Measurements from ENCODE around the gene CHST11.

The CHST11 gene

DNA sequence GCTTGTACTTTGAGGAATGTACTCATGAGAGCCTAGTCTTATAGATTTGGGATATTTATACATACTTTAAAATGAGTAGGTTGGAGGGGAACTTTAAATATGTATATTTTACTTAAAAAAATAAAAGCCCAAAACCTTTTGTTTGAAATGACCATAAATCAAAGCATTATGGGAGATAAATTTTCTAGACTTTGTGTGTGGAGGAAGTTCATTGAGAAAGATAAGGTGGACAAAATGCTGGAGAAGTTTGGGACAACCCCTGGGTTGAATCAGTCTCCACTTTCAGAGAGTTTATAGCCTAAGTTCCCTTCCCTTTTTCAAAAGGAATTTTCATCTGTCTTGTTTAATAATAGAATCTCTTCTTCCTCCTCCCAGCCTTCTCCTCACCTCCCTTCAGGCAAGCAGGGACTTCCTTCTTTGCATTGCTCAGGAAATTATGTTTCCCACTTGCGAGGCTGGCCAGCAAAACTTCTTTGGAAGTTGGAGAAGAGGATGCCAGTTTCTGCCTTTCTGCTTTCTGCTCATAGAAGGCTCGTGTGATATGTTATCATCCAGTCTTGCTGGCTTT, 54.2 kb downstream of the CHST11 start:
- peak overlapping the region; percentile 57 for H3K27ac ChIP-seq
- no peak overlapping the region for H3K9ac ChIP-seq (ENCODE audit: insufficient read length)
- TF ChIP-seq EZH2 (IDR thresholded peaks at IDR 0.05) = no peak
- no peak for TF ChIP-seq POLR2AphosphoS5 (IDR thresholded peaks at IDR 0.05; ENCODE audit: borderline replicate concordance, low read depth, low read length)
- no peak for TF ChIP-seq FOXP2 (optimal IDR thresholded peaks at IDR 0.05; ENCODE audit: control extremely low read depth, extremely low read length, insufficient read depth)
- no peaks in the 10 kb centered on the region for H3K9me3 ChIP-seq (ENCODE audit: low read depth, low read length)
- H3K4me3 ChIP-seq = no peak overlapping the region
- H3K36me3 ChIP-seq (ENCODE audit: insufficient read depth, low read length) = no peaks in the 10 kb centered on the region
- no peak for DNase-seq (ENCODE audit: low read depth, low spot score)

DNA sequence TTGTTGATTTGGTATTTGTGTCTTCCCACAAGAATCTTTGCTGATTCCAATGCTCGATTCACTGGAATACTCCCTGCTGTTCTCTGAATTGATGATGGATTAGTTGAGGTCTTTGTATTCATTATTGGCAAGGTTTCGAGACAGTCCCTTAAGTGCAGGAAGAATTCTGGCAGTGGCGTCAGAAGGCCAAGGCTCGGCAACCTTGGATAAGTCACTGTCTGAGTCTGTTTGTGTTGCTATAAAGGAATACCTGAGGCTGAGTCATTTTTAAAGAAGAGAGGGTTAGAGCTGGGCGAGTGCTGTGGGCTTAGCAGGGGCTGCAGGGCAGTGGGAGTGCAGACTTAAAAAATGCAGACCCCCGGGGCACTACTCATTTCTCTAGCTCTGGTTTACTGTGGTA, 56.9 kb downstream of the CHST11 start:
- no peak for DNase-seq (ENCODE audit: low read depth, low spot score)
- Histone ChIP-seq H3K27ac (no peak overlapping the region), H3K9ac (ENCODE audit: insufficient read length) (no peak overlapping the region), H3K36me3 (ENCODE audit: insufficient read depth, low read length) (no peaks in the 10 kb centered on the region), H3K9me3 (ENCODE audit: low read depth, low read length) (no peaks in the 10 kb centered on the region), H3K4me3 (no peak overlapping the region)
- TF ChIP-seq FOXP2 (optimal IDR thresholded peaks at IDR 0.05; ENCODE audit: control extremely low read depth, extremely low read length, insufficient read depth) (no peak), EZH2 (IDR thresholded peaks at IDR 0.05) (no peak), POLR2AphosphoS5 (IDR thresholded peaks at IDR 0.05; ENCODE audit: borderline replicate concordance, low read depth, low read length) (no peak)

DNA sequence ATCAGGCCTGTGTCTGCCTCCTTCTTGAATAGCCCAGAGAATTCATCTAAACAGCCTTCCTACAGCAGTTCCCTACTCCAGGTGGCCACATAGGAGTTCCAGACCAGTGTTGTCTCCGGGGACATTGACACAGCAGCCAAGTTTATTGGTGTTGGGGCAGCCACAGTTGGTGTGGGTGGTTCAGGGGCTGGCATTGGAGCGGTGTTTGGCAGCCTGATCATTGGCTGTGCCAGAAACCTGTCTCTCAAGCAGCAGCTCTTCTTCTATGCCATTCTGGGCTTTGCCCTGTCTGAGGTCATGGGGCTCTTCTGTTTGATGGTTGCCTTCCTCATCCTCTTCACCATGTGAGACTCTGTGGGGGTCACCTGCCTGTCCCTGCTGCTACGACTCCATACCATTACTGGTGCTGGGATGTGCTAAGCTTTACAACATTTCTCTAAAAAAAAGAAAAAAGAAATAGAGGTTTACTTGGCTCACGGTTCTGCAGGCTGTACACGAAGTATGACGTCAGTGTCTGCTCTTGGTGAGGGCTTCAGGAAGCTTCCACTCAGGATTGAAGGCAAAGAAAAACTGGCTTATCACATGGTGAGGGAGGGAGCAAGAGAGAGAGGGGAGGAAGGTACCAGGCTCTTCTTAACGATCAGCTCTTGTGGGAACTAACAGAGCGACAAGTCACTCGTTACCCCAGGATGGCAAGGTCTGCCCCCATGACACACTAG, 57.5 kb downstream of the CHST11 start:
- Histone ChIP-seq H3K9me3 (ENCODE audit: low read depth, low read length) (no peaks in the 10 kb centered on the region), H3K9ac (ENCODE audit: insufficient read length) (no peak overlapping the region), H3K27ac (no peak overlapping the region), H3K36me3 (ENCODE audit: insufficient read depth, low read length) (no peaks in the 10 kb centered on the region), H3K4me3 (no peak overlapping the region)
- no peak for TF ChIP-seq EZH2 (IDR thresholded peaks at IDR 0.05)
- TF ChIP-seq POLR2AphosphoS5 (IDR thresholded peaks at IDR 0.05; ENCODE audit: borderline replicate concordance, low read depth, low read length) = no peak
- no peak for TF ChIP-seq FOXP2 (optimal IDR thresholded peaks at IDR 0.05; ENCODE audit: control extremely low read depth, extremely low read length, insufficient read depth)
- DNase-seq (ENCODE audit: low read depth, low spot score) = no peak

DNA sequence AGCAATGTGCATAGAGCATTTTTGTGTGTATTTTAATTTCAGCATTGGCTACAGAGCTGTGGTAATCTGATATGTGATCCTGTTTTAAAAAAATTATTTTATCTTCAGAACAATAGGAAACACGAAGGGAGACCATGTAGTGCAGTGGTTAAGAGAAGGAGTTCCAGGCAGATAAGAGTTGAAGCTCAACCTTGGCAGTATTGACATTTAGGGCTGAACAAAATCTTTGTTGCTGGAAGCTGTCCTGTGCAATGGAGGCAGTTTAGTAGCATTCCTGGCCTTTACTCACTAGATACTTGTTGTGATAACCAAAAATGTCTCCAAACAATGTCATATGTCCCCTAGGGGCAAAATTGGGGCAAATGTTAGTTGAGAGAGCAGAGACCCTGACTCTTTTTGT, 59.2 kb downstream of the CHST11 start:
- Histone ChIP-seq H3K36me3 (ENCODE audit: insufficient read depth, low read length) (no peaks in the 10 kb centered on the region), H3K4me3 (no peak overlapping the region), H3K27ac (no peak overlapping the region), H3K9me3 (ENCODE audit: low read depth, low read length) (no peaks in the 10 kb centered on the region), H3K9ac (ENCODE audit: insufficient read length) (no peak overlapping the region)
- no peak for DNase-seq (ENCODE audit: low read depth, low spot score)
- no peak for TF ChIP-seq FOXP2 (optimal IDR thresholded peaks at IDR 0.05; ENCODE audit: control extremely low read depth, extremely low read length, insufficient read depth)
- TF ChIP-seq POLR2AphosphoS5 (IDR thresholded peaks at IDR 0.05; ENCODE audit: borderline replicate concordance, low read depth, low read length) = no peak
- no peak for TF ChIP-seq EZH2 (IDR thresholded peaks at IDR 0.05)

DNA sequence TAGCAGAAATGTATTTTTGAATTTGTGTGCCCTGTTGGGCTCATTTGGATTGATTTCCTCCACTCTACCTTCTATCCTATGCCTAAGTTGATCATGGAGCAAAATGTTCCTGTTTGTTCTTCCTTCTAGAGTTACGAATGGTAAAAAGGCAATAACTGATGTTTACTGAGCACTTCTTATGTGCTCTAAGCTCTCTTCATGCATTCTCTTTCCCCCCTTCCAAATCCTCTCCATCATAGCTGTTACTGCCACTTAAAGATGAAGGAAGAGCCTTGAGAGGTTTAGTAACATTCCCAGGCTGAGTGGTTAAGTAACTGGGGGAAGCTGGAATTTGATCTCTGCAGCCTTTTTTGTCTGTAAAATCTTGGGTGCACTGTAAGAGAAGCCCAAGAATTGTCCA, 60.1 kb downstream of the CHST11 start:
- Histone ChIP-seq H3K9ac (ENCODE audit: insufficient read length) (no peak overlapping the region), H3K27ac (no peak overlapping the region), H3K36me3 (ENCODE audit: insufficient read depth, low read length) (no peaks in the 10 kb centered on the region), H3K4me3 (no peak overlapping the region), H3K9me3 (ENCODE audit: low read depth, low read length) (no peaks in the 10 kb centered on the region)
- no peak for TF ChIP-seq EZH2 (IDR thresholded peaks at IDR 0.05)
- no peak for TF ChIP-seq POLR2AphosphoS5 (IDR thresholded peaks at IDR 0.05; ENCODE audit: borderline replicate concordance, low read depth, low read length)
- no peak for TF ChIP-seq FOXP2 (optimal IDR thresholded peaks at IDR 0.05; ENCODE audit: control extremely low read depth, extremely low read length, insufficient read depth)
- no peak for DNase-seq (ENCODE audit: low read depth, low spot score)

DNA sequence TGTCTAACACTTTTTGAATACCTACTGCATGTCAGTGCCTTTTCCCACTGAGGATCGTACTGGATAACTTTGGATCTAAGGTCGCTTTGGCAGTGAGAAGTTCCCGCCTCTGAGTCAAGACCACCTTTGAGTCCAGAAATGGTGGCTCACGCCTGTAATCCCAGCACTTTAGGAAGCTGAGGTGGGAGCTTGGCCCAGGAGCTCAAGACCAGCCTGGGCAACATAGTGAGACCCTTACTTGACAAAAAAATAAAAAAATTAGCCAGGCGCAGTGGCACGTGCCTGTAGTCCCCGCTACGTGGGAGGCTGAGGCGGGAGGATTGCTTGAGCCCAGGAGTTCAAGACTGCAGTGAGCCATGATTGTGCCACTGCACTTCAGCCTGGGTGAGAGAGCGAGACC, 61.1 kb downstream of the CHST11 start:
- Histone ChIP-seq H3K9ac (ENCODE audit: insufficient read length) (no peak overlapping the region), H3K36me3 (ENCODE audit: insufficient read depth, low read length) (no peaks in the 10 kb centered on the region), H3K9me3 (ENCODE audit: low read depth, low read length) (no peaks in the 10 kb centered on the region), H3K4me3 (no peak overlapping the region), H3K27ac (no peak overlapping the region)
- no peak for DNase-seq (ENCODE audit: low read depth, low spot score)
- TF ChIP-seq EZH2 (IDR thresholded peaks at IDR 0.05) (no peak), FOXP2 (optimal IDR thresholded peaks at IDR 0.05; ENCODE audit: control extremely low read depth, extremely low read length, insufficient read depth) (no peak), POLR2AphosphoS5 (IDR thresholded peaks at IDR 0.05; ENCODE audit: borderline replicate concordance, low read depth, low read length) (no peak)

DNA sequence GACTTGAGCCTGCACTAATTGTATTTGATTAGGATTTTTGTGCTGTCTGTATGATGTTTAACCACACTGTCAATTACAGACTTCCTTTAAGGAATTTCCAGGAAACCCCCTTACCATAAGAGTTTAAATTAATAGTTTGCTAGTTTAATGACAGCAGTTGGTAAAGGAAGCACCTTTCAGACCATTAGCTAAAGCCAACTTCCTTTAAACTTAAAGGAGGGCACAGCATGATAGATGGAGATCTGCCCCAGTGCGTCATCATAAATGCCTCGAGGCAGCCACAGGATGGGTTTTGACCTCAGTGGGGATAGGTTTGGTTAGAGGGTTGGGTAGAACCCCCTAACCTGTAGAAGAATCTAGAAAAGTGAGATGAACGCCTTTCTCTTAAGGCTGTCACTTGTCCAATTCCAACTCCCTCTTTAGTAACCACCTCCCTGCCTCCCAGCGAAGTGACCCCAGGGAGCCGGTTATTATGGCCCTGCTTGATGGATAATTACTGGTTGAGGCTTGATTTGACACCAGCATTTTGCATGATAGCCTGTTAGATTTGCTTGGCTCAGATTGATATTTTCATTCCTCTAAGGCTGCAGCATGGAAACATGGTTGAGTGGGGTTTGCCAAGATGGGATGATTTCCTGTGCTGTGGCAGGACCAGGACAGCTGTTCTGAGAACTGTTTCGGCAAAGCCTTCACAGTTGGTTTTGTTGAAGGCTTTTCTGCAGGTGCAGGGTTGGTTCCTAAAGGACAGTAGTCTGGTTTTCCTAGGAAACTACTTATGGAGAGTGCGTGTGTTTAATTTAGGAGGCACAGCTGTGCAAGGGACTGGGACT, 62.7 kb downstream of the CHST11 start:
- no peaks in the 10 kb centered on the region for H3K36me3 ChIP-seq (ENCODE audit: insufficient read depth, low read length)
- no peak overlapping the region for H3K4me3 ChIP-seq
- no peak for DNase-seq (ENCODE audit: low read depth, low spot score)
- H3K27ac ChIP-seq = no peak overlapping the region
- TF ChIP-seq FOXP2 (optimal IDR thresholded peaks at IDR 0.05; ENCODE audit: control extremely low read depth, extremely low read length, insufficient read depth) (no peak), POLR2AphosphoS5 (IDR thresholded peaks at IDR 0.05; ENCODE audit: borderline replicate concordance, low read depth, low read length) (no peak), EZH2 (IDR thresholded peaks at IDR 0.05) (no peak)
- no peak overlapping the region for H3K9ac ChIP-seq (ENCODE audit: insufficient read length)
- no peaks in the 10 kb centered on the region for H3K9me3 ChIP-seq (ENCODE audit: low read depth, low read length)

DNA sequence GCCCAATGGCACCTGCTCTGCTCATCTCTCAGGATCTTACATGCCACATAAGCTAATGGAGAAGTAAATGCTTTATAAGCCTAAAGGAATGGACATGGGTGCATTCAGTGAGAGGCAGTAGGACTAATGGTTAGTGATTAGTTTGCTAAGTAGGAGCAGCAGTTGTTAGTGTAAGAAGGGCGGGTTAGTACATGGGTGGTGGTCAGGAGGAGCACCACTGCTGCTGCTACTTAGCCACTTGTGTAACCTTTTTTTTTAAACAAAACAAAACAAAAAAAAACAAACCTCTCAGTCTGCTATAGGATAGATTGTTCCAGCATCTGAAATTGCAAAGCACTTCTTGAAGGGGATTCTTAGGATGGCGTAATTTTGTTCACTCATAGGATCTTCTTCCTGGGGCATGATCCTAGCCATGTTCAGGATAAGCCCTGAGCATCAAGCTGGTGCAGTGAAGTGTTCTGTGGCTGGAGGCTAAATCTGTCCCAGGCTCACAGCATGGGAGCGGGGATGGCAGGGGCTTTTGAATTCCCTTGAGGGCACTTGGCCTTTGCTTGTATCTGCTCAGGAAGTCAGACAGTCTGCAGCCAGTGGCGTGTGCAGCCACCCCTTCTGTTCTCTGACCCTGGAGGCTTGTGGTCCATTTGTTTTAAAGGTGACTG, 63.6 kb downstream of the CHST11 start:
- Histone ChIP-seq H3K9ac (ENCODE audit: insufficient read length) (no peak overlapping the region), H3K9me3 (ENCODE audit: low read depth, low read length) (no peaks in the 10 kb centered on the region), H3K27ac (no peak overlapping the region), H3K4me3 (peak overlapping the region; percentile 20; the same call in 1 of the 2 replicates), H3K36me3 (ENCODE audit: insufficient read depth, low read length) (no peaks in the 10 kb centered on the region)
- no peak for DNase-seq (ENCODE audit: low read depth, low spot score)
- TF ChIP-seq FOXP2 (optimal IDR thresholded peaks at IDR 0.05; ENCODE audit: control extremely low read depth, extremely low read length, insufficient read depth) = no peak
- no peak for TF ChIP-seq EZH2 (IDR thresholded peaks at IDR 0.05)
- TF ChIP-seq POLR2AphosphoS5 (IDR thresholded peaks at IDR 0.05; ENCODE audit: borderline replicate concordance, low read depth, low read length) = no peak; the same call in 1 of the 2 replicates
